MCF 10A (cell line): ENCODE measurements around the gene ADGRG4. TPM values are rescaled to one million over a fixed set of nuclear protein-coding genes. Genes with fewer than 3 reads are reported as not detected.

ENCODE experiments used
- BruUV-seq: library from RNA; stranded (reverse); fragments of 400-500 nt; replicated peaks from 2 replicates; lab custom pipeline; 2021; lab: Mats Ljungman, UMichigan
- CTCF ChIA-PET: fragments of 300-600 bp; sonication (Branson Sonifier 250); formaldehyde crosslinking; extraction: SDS; loops from one replicate; lab custom pipeline; 2021; ENCODE audit warnings: antibody characterized with exemption, inconsistent platforms; lab: Yijun Ruan, JAX
- POLR2A ChIA-PET: fragments of 300-600, 350-650 bp; sonication (Branson Sonifier 250); formaldehyde crosslinking; extraction: SDS; loops from one replicate; lab custom pipeline; 2020; ENCODE audit warnings: antibody characterized with exemption, inconsistent platforms; lab: Yijun Ruan, JAX
- DNase-seq: peaks from one replicate; pipeline ENCODE4 v3.0.0-alpha.2; 2018; ENCODE audit not compliant: unreplicated experiment
- H3K27ac Mint-ChIP-seq: one replicate; pipeline ENCODE4 v1.8.0; 2022; ENCODE audit warnings: mild to moderate bottlenecking, low read depth, mixed read lengths; ENCODE audit not compliant: unreplicated experiment
- H3K27me3 Mint-ChIP-seq: one replicate; pipeline ENCODE4 v1.8.0; 2022; ENCODE audit warnings: mixed read lengths; ENCODE audit not compliant: insufficient read depth, unreplicated experiment
- H3K36me3 Mint-ChIP-seq: one replicate; pipeline ENCODE4 v1.8.0; 2022; ENCODE audit warnings: mild to moderate bottlenecking, moderate library complexity, mixed read lengths; ENCODE audit not compliant: insufficient read depth, unreplicated experiment
- H3K4me1 Mint-ChIP-seq: one replicate; pipeline ENCODE4 v1.8.0; 2022; ENCODE audit warnings: mixed read lengths; ENCODE audit not compliant: insufficient read depth, unreplicated experiment
- H3K4me3 Mint-ChIP-seq: one replicate; pipeline ENCODE4 v1.8.0; 2022; ENCODE audit warnings: mild to moderate bottlenecking, moderate library complexity, mixed read lengths; ENCODE audit not compliant: unreplicated experiment
- H3K9me3 Mint-ChIP-seq: one replicate; pipeline ENCODE4 v1.8.0; 2022; ENCODE audit warnings: mixed read lengths; ENCODE audit not compliant: unreplicated experiment
- CTCF ChIP-seq: fragments of 200-600 bp; IDR thresholded peaks from one replicate; pipeline ENCODE4 v1.8.0; 2022; ENCODE audit warnings: antibody characterized with exemption, mild to moderate bottlenecking; ENCODE audit not compliant: unreplicated experiment
- intact Hi-C: fragments of 100-400 bp; cut with micrococcal nuclease; formaldehyde crosslinking; loops from 2 replicates; pipeline ENCODE4 v1.14.1; 2022
- total RNA-seq: library from RNA; stranded (reverse); gene quantifications from 2 replicates; pipeline ENCODE4 v1.2.3, GENCODE V29; 2022

The ADGRG4 gene
- total RNA-seq, 1 experiment from 2014 or later: not detected

GRCh38 chrX:136256026-136256425, 44.7 kb upstream of the ADGRG4 start:
- ChIA-PET CTCF (interaction anchor here (1.0 to 2.3 kb wide), 2 partner anchors 11 to 12 kb away, joined by 4 to 16 read pairs; no protein-coding TSS in a partner anchor), POLR2A (interaction anchor here (0.6 to 0.8 kb wide), 2 partner anchors 10 to 607 kb away, joined by 3 to 4 read pairs; no protein-coding TSS in a partner anchor)
- H3K4me3 Mint-ChIP-seq: no peak overlapping the region
- no TSS peak for BruUV-seq
- intact Hi-C loops: no loop called here
- H3K36me3 Mint-ChIP-seq: no peaks in the 10 kb centered on the region
- H3K27ac Mint-ChIP-seq: no peak overlapping the region
- no peak for DNase-seq
- H3K4me1 Mint-ChIP-seq: peaks cover 8% of the 10 kb centered on the region
- H3K9me3 Mint-ChIP-seq: no peaks in the 10 kb centered on the region
- no peak for TF ChIP-seq CTCF
- peaks cover 43% of the 10 kb centered on the region for H3K27me3 Mint-ChIP-seq

GRCh38 chrX:136258951-136259350, 41.8 kb upstream of the ADGRG4 start:
- intact Hi-C loops: no loop called here
- Mint-ChIP-seq H3K27ac (no peak overlapping the region), H3K4me3 (no peak overlapping the region), H3K27me3 (peaks cover 43% of the 10 kb centered on the region), H3K4me1 (peaks cover 8% of the 10 kb centered on the region), H3K9me3 (no peaks in the 10 kb centered on the region), H3K36me3 (no peaks in the 10 kb centered on the region)
- BruUV-seq: no TSS peak
- CTCF ChIA-PET: interaction anchor here (0.6 to 1.9 kb wide), 3 partner anchors 9 to 620 kb away, joined by 3 to 9 read pairs (median 7); no protein-coding TSS in a partner anchor
- POLR2A ChIA-PET: interaction anchor here (0.5 kb wide), 1 partner anchor 35 kb away, joined by 3 read pairs; no protein-coding TSS in a partner anchor
- DNase-seq: no peak
- TF ChIP-seq CTCF: no peak

GRCh38 chrX:136259543-136259942, 41.2 kb upstream of the ADGRG4 start:
- Mint-ChIP-seq H3K27me3 (peaks cover 43% of the 10 kb centered on the region), H3K4me3 (no peak overlapping the region), H3K27ac (no peak overlapping the region), H3K9me3 (no peaks in the 10 kb centered on the region), H3K36me3 (no peaks in the 10 kb centered on the region), H3K4me1 (peaks cover 8% of the 10 kb centered on the region)
- DNase-seq: peak; percentile 51
- BruUV-seq: no TSS peak
- ChIA-PET POLR2A (interaction anchor here (0.7 kb wide), 1 partner anchor 435 kb away, joined by 3 read pairs; no protein-coding TSS in a partner anchor), CTCF (interaction anchor here (1.9 kb wide), 2 partner anchors 9 to 231 kb away, joined by 7 to 8 read pairs; no protein-coding TSS in a partner anchor)
- TF ChIP-seq CTCF: no peak
- intact Hi-C loops: no loop called here

- no peaks in the 10 kb centered on the region for H3K9me3 Mint-ChIP-seq
- no peak overlapping the region for H3K4me3 Mint-ChIP-seq
- H3K4me1 Mint-ChIP-seq: peaks cover 8% of the 10 kb centered on the region
- POLR2A ChIA-PET: no interaction called here
- CTCF ChIA-PET: interaction anchor here (0.6 to 1.9 kb wide), 2 partner anchors 8 to 77 kb away, joined by 6 to 8 read pairs; no protein-coding TSS in a partner anchor
- peaks cover 38% of the 10 kb centered on the region for H3K27me3 Mint-ChIP-seq
- no peaks in the 10 kb centered on the region for H3K36me3 Mint-ChIP-seq
- no peak for TF ChIP-seq CTCF
- H3K27ac Mint-ChIP-seq: no peak overlapping the region
- intact Hi-C loops: loop anchor here (10.0 kb wide), 1 partner anchor 434 kb away; no protein-coding TSS in a partner anchor
- DNase-seq: no peak
- BruUV-seq: no TSS peak
Observed at GRCh38 chrX:136260776-136261175, 40.0 kb upstream of the ADGRG4 start.
